GM18517 (cell line): ENCODE measurements around the gene OBP2A.

ENCODE experiments used
- ATAC-seq: cut with Tn5 transposase; IDR thresholded peaks from one replicate; pipeline ENCODE4 v1.9.1; 2021; ENCODE audit warnings: mild to moderate bottlenecking, moderate library complexity; ENCODE audit not compliant: unreplicated experiment

OBP2A gene

DNA sequence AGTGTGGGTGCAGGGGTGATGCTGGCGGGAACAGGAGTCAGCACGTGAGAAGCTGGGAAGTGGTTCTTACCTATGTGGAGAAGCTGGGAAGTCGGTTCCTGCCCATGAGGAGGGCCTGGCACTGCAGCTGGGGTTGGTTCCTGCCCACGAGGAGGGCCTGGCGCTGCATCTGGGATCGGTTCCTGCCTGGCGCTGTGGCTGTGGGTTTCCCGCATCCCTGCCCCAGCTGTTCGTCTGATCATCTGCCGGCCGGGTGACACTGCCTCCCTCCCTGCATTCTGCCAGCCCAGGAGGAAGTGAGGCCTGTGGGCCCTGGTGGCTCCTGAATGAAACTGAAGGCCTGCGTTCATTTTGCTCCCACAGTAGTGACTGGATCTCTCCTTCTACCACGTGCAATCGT, 5.1 kb downstream of the OBP2A start:
- no peak for ATAC-seq

DNA sequence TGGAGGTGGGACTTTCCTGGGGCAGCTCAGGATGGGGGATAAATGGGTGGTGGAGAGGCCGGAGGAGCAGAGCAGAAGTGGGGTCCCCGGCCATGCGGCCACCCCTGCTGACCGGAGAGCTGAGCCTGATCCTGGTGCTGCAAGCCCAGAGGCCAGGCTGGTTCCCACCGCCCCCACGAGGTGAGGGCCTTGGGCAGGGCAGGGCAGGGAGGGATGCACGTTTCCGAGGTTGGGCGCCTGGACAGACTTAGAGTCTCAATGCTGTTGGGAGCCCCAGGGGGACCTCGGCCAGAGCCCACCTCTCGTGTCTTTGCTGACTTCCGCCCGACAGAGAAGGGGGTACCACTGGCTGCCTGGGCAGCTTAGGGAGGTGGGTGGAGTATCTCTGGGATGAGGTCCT, 5.5 kb downstream of the OBP2A start:
- no peak for ATAC-seq

DNA sequence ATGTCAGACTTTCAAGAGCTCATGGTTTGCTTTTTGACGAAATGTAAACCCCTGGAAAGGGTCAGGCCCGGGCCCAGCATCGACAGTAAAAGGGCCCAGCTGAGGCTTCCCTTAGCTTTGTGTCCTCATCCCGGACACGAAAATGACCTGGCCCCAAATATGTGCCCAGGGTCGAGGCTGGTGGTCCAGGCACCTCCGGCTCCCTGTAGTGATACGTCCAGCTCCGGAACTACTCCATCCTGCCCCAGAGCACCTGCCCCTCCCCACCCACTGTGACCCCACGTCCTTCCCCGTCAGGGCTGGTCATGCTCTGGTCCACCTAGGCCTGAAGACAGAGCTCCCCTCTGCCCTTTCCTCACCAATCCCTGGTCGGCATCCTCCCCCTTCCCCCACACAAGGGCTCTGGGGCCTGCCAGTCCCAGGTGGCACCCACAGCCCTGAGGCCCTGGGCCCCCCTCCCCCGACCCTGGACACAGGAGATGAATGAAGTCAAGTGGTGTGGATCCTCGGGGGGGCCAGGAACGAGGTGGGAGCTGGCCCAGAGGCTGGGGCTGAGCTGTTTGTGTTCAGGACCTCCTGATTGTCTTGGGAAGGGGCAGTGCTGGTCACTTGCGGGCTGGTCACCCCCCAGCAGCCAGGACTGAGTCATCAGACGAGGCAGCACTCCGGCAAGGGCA, 6.2 kb downstream of the OBP2A start:
- no peak for ATAC-seq

DNA sequence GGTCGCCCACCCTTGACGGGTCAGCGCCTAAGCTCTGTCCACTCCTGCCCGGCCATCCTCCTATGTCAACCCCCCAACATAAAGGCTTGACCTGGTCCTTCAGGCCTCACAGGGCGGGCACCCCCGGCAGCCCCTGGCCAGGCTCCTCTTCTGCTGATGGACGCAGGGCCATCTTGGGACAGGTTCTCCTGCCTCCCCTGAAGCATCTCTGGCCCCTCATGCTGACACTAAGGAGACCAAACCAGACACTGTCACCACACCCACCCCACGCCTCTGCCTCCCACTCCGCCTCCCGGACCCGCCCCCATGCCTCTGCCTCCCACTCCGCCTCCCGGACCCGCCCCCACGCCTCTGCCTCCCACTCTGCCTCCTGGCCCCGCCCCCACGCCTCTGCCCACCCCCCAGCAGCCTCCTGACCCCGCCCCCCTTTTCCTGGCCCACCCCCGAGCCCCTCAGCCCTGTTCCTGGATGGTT, 6.8 kb downstream of the OBP2A start:
- ATAC-seq = no peak

DNA sequence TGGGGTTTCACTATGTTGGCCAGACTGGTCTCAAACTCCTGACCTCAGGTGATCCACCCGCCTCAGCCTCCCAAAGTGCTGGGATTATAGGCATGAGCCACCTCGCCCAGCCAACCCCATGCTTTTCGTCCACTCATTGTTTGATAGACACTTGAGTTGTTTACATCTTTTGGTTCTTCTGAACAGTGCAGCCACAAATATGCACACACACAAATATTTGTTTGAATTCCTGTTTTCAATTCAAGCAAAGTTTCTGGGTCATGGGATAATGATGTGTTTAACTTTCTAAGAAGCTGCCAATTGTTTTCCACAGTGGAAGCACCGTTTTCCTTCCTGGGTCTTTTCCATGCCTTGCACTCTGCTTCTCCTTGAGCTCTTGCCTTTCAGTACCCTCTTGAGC, 8.8 kb downstream of the OBP2A start:
- no peak for ATAC-seq

DNA sequence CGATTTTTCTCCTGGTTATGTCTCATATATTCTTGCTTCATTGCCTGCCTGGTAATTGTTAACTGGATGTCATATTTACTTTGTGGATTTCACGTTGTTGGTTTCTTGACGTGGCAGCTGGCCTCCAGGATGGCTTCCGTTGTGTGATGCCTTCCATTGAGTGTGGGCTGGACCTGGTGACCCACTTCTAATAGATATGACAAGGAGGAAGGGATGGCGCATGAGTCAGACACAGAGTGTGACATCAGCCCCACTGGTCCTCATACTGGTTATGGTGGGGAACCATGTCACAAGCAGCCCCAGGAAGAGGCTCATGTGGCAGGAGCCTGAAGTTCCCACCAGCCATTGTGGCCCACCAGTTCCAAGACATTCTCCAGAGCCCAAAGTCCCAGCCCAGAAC, 9.3 kb downstream of the OBP2A start:
- no peak for ATAC-seq

DNA sequence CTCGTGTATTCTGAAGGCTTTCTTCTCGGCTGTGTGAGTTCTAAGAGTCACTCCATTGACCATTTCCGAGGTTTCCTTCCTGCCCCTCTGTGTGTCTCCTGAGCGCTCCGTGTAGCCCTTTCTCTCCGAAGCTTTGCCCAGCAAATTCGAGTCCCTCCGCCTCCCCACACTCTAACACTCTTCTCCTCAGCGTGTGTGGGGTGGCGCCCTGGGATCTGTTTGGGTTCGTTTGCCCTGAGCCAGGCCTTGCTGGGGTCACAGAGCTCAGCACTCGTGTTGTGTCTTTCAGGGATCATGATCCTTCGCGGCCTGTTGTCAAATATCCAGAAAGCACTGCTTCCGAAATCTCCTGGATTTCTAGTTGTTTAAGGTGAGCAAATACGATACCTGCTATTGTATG, 10.0 kb downstream of the OBP2A start:
- ATAC-seq = no peak

DNA sequence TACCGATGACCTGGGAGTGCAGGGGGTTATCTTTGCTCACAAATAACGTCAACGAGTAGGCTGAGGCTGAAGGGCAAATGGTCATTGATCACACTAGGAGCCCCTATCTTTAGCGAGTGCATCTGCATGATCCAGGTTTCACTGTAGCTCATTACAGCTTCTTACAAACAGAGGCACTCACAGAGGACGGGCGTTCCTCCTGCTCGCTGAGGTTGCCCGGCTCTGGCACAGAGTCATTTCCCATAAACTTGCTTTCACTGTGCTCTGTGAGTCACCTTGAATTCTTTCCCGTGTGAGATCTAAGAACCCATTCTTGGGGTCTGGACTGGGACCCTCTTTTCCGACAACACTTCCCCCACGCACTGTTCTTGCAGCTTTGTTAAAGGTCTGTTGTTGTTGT, 13.7 kb downstream of the OBP2A start:
- no peak for ATAC-seq

DNA sequence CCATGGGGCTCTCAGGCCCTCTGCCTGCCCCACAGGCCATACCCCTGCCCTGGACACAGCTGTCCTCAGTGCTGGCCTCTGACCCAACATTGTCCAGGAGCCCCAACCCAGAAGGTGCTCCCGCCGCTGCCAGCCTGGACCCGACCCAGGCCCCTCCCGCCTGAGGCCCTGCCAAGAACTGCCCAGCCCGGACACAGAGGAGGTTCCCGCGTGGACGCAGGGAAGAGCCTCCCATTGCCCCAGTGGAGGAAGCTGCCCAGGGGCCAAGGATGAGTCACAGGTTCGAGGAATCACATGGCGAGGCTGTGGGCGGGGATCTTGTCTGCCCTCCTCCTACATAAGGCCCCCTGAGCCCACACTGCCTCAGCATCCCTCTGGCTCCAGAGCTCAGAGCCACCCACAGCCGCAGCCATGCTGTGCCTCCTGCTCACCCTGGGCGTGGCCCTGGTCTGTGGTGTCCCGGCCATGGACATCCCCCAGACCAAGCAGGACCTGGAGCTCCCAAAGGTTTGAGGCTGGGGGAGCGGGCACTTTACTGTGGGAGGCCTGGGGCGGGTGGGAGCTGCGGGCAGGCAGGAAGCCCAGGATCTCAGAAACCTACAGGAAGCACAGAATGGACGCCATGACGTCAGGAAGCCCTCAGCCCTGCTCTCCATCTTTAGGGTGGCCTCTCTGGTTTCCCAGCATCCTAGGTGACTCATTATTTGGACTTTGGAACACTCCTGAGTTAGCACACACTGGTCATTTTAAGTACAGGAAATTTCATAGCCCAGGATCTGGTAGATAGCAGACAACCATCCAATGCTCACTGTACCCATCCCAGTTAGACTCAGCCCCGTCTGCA, 15.7 kb downstream of the OBP2A start, which contains the start of gene PAEP:
Gene PAEP (plus strand): TSS at position 366 of the 844 bp plus-strand sequence.
- no peak for ATAC-seq

DNA sequence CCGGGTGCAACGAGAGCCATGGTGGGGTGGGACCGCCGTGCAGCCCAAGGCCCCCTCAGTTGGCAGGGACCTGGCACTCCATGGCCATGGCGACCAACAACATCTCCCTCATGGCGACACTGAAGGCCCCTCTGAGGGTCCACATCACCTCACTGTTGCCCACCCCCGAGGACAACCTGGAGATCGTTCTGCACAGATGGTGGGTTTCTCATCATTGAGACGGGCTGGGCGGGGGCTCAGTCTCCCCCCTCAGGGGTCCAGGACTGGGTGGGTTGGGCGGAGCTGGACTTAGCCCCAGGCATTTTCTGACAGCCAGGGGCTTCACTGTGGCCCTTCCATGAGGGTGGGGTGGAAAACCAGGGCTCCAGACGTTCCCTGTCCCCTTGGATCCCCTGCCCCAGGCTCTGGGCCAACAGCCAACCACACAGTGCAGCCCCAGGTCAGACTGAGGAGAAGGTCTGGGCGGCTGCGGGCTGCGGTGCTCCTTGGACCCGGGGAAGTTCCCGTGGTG, 16.4 kb downstream of the OBP2A start:
- no peak for ATAC-seq

DNA sequence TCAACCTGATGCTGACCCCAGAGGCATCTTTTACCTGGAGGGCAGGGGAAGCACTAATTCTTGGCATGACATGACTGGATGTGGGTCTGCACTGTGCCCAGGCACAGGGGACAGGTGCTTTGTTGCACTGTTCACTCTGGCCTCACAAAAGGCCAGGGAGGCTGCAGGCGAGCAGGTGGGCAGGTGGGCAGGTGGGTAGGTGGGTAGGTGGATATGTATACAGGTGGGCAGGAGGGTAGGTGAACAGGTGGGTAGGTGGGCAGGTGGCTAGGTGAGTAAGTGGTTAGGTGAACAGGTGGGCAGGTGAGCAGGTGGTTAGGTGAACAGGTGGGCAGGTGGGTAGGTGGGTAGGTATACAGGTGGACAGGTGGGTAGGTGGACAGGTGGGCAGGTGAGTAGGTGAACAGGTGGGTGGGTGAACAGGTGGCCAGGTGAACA, 17.1 kb downstream of the OBP2A start:
- no peak for ATAC-seq

DNA sequence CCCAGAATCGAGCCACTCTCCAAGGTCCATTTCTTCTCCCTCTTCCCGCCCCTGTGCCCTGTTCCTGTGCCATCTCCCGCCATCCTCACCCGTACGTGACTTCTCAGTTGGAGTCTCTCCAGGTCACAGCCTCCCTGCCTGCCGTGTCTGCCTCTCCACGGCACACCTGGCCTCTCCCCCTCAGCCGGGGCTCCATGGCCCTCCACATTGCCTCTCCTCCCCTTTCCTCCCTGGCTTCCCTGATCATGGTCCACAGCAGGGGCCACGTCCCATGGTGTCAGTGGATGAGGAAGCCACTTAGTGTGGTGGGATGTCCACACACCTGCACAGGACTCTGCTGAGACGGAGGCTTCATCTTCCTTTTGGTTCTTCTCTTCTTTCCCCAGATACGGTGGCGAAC, 17.9 kb downstream of the OBP2A start:
- no peak for ATAC-seq

DNA sequence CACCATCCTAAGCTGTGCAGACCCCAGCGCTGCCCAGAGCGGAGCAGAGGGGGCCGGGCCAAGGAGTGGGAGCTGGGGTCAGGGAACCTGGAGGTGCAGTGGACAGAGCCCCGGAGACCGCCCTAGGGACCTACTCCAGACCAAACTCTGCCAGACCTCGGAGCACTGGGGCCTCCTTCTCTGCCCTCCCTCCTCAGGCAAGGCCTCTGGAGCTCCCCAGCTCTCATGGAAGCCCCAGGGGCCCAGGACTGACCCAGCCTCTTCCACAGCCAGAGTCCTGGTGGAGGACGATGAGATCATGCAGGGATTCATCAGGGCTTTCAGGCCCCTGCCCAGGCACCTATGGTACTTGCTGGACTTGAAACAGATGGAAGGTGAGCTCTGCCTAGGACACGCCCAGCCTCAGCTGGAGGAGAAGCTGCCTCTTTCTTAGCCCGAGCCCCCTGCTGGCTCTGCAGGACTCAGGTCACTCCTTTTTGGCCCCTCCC, 19.3 kb downstream of the OBP2A start:
- no peak for ATAC-seq

DNA sequence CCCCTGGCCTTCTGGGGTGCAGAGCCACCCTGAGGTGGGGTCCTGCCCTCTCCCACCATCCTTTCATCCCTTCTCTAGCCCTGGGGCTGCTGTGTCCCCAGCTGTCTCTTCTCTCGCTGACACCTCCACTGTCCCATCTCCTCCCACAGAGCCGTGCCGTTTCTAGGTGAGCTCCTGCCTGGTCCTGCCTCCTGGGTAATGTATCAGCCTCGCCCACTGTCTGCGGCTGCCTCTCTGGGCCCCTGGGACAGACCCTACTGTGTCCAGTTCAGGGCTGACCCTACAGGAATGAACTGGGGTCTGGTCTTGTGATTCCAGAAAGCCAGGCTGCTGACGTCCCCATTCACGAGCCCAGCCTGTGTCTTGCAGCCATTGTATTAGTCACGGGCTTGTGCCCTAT, 19.7 kb downstream of the OBP2A start:
- no peak for ATAC-seq

DNA sequence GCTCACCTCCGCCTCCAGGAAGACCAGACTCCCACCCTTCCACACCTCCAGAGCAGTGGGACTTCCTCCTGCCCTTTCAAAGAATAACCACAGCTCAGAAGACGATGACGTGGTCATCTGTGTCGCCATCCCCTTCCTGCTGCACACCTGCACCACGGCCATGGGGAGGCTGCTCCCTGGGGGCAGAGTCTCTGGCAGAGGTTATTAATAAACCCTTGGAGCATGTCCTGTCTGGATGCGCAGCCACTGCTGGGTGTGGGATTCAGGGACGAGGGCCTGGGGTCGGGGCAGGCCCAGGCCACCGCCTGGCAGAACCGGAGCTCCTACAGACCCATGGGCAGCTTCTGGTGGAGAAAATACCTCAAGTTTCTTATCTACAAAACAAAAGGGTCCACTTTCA, 20.6 kb downstream of the OBP2A start:
- no peak for ATAC-seq

DNA sequence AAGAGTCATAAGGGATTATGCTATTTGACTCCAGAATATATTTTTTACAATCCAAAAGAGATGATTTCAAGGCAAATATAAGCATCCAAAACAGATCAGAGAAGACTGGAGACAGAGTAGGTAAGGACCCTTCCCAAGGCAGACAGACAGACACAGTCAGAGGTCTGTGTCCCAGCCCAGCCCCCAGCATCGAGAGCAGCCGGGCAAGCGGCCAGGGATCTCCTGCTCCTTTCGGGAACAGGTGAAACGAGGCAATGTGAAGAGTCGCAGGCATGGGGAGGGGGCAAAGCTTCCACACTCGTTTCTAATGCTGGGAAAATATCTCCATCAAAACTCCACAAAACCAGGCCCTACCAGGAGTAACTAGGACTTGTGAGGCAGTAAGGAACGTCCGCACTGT, 21.4 kb downstream of the OBP2A start:
- no peak for ATAC-seq

DNA sequence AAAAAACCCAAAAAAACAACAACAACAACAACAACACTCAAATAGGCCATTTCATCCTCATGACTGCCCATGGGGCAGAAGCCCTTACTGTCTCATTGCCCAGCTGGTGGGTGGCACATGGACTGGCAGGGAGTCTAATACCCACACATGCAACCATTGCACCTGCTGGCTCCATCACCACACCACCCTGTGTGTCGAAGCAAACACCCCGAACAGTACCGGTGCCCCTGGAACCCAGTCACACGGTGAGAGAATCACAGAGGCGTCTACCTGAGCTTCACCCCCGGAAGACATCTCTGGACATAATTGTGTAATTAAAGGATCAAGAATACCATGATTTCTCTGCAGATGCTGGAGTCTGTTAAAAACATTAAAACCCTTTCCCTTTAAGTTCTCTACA, 22.1 kb downstream of the OBP2A start:
- ATAC-seq = no peak

DNA sequence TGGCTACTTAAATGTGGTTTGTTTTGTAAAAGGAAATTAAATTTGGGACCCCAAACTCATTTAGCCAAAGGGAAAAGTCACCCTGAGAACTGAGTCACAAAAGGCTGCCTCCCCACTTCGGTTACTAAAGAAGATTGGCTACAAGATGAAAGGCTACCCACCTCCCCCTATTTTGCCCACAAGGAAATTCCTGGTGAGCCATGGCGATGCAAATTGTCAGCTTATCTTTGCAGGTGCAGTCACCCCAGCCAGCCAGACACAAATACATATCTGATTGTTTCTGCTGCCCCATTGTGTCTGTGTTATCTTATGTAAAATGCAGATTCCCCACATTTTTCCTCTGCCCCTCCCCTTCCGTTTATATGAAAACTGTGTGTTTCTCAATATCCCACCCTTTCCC, 24.5 kb downstream of the OBP2A start:
- no peak for ATAC-seq

DNA sequence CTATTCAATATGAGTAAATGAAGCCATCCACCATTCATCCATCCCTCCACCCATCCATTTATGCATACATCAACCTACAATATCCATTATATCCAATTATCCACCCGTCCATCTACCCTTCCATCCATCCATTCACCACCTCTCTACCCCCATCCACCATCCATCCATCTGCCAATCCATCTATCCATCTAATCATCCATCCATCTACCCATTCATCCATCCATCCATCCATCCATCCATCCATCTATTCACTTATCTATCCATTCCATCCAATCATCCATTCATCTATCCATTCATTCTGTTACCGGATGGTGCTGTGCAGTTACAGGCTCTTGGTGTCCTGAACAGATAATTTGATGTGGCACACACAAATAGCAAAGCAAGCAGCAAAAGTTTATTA, 26.3 kb downstream of the OBP2A start:
- no peak for ATAC-seq

DNA sequence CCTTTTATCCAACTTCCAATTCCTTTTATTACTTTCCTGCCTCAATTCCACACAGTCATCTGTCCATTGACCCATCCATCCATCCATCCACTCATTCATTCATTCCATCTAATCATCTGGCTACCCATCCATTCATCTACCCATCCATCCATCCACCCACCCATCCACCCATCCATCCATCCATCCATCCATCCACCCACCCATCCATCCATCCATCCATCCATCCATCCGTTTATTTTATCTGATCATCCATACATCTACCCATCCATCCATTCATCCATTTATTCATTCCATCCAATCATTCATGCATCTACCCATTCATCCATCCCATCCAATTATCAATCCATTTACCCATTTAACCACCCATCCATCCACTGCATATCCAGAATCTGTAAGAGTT, 27.2 kb downstream of the OBP2A start:
- no peak for ATAC-seq

DNA sequence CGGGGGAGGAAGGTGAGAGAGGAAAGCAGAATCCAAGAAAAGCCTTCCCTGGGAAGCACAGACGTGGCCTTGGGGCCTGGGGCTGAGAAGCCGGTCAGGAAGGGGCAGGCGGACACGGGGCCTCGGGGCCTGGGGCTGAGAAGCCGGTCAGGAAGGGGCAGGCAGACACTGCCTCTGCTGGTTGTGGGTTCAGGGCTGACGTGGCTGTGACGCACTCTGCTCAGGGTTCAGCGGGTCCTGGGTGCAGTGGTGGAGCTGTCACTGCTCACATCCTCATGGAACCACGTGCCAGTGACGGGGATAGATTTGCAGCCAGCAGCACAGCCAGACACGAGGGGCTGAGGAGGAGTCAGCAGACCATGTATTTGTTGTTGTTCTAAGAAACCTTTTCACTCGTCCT, 28.4 kb downstream of the OBP2A start:
- ATAC-seq = no peak

DNA sequence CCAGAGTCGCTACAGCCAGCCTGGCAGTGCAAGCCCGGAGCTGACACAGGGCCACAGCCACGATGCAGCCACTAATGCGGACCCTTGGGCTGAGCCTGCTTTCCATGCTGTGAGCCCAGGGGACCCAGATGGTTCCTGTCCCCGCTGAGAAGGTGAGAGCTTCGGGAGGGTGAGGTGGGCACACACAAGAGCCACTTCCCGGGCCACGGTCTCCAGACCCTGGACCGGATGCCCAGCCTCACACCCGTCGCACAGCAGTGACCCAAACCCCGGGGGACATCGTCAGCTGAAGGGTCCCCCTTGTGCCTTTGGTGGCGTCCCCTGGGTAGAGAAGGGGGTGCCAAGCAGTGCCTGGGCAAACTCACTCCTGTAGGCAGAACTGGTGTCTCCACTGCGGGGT, 29.0 kb downstream of the OBP2A start:
- no peak for ATAC-seq
